GM19043 (cell line): ENCODE data around the gene MOSPD3.
"Not testable (repeated sequence)": the region's sequence is repeated elsewhere in the genome, so short reads cannot be mapped to it uniquely, and the experiment has no call there.

Experiments
- ATAC-seq: cut with Tn5 transposase; IDR thresholded peaks from one replicate; pipeline ENCODE4 v1.9.1; 2021; ENCODE audit warnings: low read depth; ENCODE audit not compliant: unreplicated experiment

Gene MOSPD3

GRCh38 chr7:100662194-100662776 lies 49.9 kb downstream of the MOSPD3 start:
- ATAC-seq = not testable (repeated sequence)
